GM18517 (cell line): ENCODE results near the gene FOXP4.
A peak's percentile ranks its signal among the peaks of the same experiment; 100 is the strongest.

Source experiments
- ATAC-seq: cut with Tn5 transposase; IDR thresholded peaks from one replicate; pipeline ENCODE4 v1.9.1; 2021; ENCODE audit warnings: mild to moderate bottlenecking, moderate library complexity; ENCODE audit not compliant: unreplicated experiment

Gene FOXP4

GRCh38 chr6:41545703-41546474, at the start of gene FOXP4:
Gene FOXP4, plus strand, starts transcription at chr6:41546381. Its CDS starts 19,380 bp downstream, at chr6:41565761.
- peak; percentile 54 for ATAC-seq

GRCh38 chr6:41497573-41497972, 48.6 kb upstream of the FOXP4 start:
- ATAC-seq, result no peak

GRCh38 chr6:41497994-41498393, 48.2 kb upstream of the FOXP4 start:
- no peak for ATAC-seq

- ATAC-seq, result no peak
These were observed 47.1 kb upstream of the FOXP4 start for GRCh38 chr6:41498968-41499599.

GRCh38 chr6:41500561-41500960, 45.6 kb upstream of the FOXP4 start:
- no peak for ATAC-seq

GRCh38 chr6:41502566-41502916, 43.6 kb upstream of the FOXP4 start:
- no peak for ATAC-seq

GRCh38 chr6:41502917-41503671, 43.1 kb upstream of the FOXP4 start:
- ATAC-seq, result no peak

GRCh38 chr6:41503827-41504465, 42.2 kb upstream of the FOXP4 start:
- no peak for ATAC-seq

- no peak for ATAC-seq
These were observed 41.6 kb upstream of the FOXP4 start for GRCh38 chr6:41504466-41505121.

- peak; percentile 68 for ATAC-seq
These were observed 40.8 kb upstream of the FOXP4 start for GRCh38 chr6:41505122-41506049.

- no peak for ATAC-seq
These were observed 37.7 kb upstream of the FOXP4 start for GRCh38 chr6:41508479-41508878.

- no peak for ATAC-seq
These were observed 36.6 kb upstream of the FOXP4 start for GRCh38 chr6:41509580-41509979.

GRCh38 chr6:41511443-41512060, 34.6 kb upstream of the FOXP4 start:
- no peak for ATAC-seq

- no peak for ATAC-seq
These were observed 34.0 kb upstream of the FOXP4 start for GRCh38 chr6:41512146-41512701.

- no peak for ATAC-seq
These were observed 30.2 kb upstream of the FOXP4 start for GRCh38 chr6:41515995-41516394.

GRCh38 chr6:41518118-41518517, 28.1 kb upstream of the FOXP4 start:
- ATAC-seq, result no peak

- ATAC-seq, result no peak
These were observed 26.9 kb upstream of the FOXP4 start for GRCh38 chr6:41519305-41519744.

- ATAC-seq, result no peak
These were observed 26.2 kb upstream of the FOXP4 start for GRCh38 chr6:41519745-41520699.
